GM23338 (cell line): ENCODE results near the gene ST6GALNAC3. TPM values are rescaled to one million over a fixed set of nuclear protein-coding genes. Genes with fewer than 3 reads are reported as not detected.

Experiments
- ATAC-seq: fragments of 200-7000 bp; cut with Tn5 transposase; 3 replicates; pipeline ENCODE4 v1.9.1; 2020
- DNase-seq: peaks from one replicate; pipeline ENCODE4 v3.0.0-alpha.2; 2015; ENCODE audit warnings: low spot score
- H2AFZ ChIP-seq: fragments of 200-600 bp; sonication (generic); 2 replicates; pipeline ENCODE4 v1.8.0; 2016; ENCODE audit warnings: antibody characterized with exemption, mild to moderate bottlenecking, moderate library complexity
- H3F3A ChIP-seq: fragments of 200-600 bp; sonication (generic); replicated peaks from 2 replicates; pipeline ENCODE4 v1.8.0; 2017; ENCODE audit warnings: antibody characterized with exemption, mixed run types, low read depth
- H3K27ac ChIP-seq: fragments of 200-600 bp; sonication (generic); 2 replicates; pipeline ENCODE4 v1.6.1; 2016; ENCODE audit warnings: low read depth
- H3K27me3 ChIP-seq: fragments of 200-600 bp; sonication (generic); 2 replicates; pipeline ENCODE4 v1.8.0; 2016; ENCODE audit warnings: mild to moderate bottlenecking, mixed run types, moderate library complexity; ENCODE audit not compliant: insufficient read depth
- H3K36me3 ChIP-seq: fragments of 200-600 bp; sonication (generic); 2 replicates; pipeline ENCODE4 v1.8.0; 2016; ENCODE audit warnings: mild to moderate bottlenecking; ENCODE audit not compliant: insufficient read depth
- H3K4me1 ChIP-seq: fragments of 200-600 bp; sonication (generic); 2 replicates; pipeline ENCODE4 v1.8.0; 2016; ENCODE audit warnings: mild to moderate bottlenecking, moderate library complexity; ENCODE audit not compliant: insufficient read depth
- H3K4me2 ChIP-seq: fragments of 200-600 bp; sonication (generic); 2 replicates; pipeline ENCODE4 v1.7.1; 2017; ENCODE audit warnings: mixed run types
- H3K4me3 ChIP-seq: fragments of 200-600 bp; sonication (generic); 2 replicates; pipeline ENCODE4 v1.6.1; 2016; ENCODE audit warnings: mixed run types
- H3K79me2 ChIP-seq: fragments of 200-600 bp; sonication (generic); replicated peaks from 2 replicates; pipeline ENCODE4 v1.8.0; 2017; ENCODE audit warnings: mild to moderate bottlenecking; ENCODE audit not compliant: insufficient read depth
- H3K9me2 ChIP-seq: fragments of 200-600 bp; sonication (generic); 2 replicates; pipeline ENCODE4 v1.8.0; 2017; ENCODE audit not compliant: insufficient read depth
- H4K20me1 ChIP-seq: fragments of 200-600 bp; sonication (generic); replicated peaks from 2 replicates; pipeline ENCODE4 v1.8.0; 2017; ENCODE audit warnings: mild to moderate bottlenecking; ENCODE audit not compliant: insufficient read depth
- H3K27ac Mint-ChIP-seq: 2 replicates; pipeline ENCODE4 v1.8.0; 2020; ENCODE audit warnings: inconsistent platforms, mild to moderate bottlenecking, moderate library complexity, mixed read lengths
- H3K27me3 Mint-ChIP-seq: 3 replicates; pipeline ENCODE4 v1.8.0; 2022; ENCODE audit warnings: low read depth, mild to moderate bottlenecking, moderate library complexity, mixed read lengths, inconsistent platforms; ENCODE audit not compliant: insufficient read depth, poor library complexity
- H3K36me3 Mint-ChIP-seq: 3 replicates; pipeline ENCODE4 v1.8.0; 2021; ENCODE audit warnings: low read depth, mild to moderate bottlenecking, inconsistent platforms, moderate library complexity, mixed read lengths
- H3K4me1 Mint-ChIP-seq: 3 replicates; pipeline ENCODE4 v1.8.0; 2020; ENCODE audit warnings: mild to moderate bottlenecking, inconsistent platforms, mixed read lengths
- H3K4me3 Mint-ChIP-seq: 3 replicates; pipeline ENCODE4 v1.8.0; 2021; ENCODE audit warnings: moderate library complexity, mild to moderate bottlenecking, inconsistent platforms, mixed read lengths
- H3K9me3 Mint-ChIP-seq: 3 replicates; pipeline ENCODE4 v1.8.0; 2020; ENCODE audit warnings: moderate library complexity, mild to moderate bottlenecking, inconsistent platforms, mixed read lengths
- CTCF ChIP-seq, 2 experiments: fragments of 200-600 bp in 1 of 2; sonication (generic) in 1 of 2; conservative IDR thresholded peaks; 2 replicates each; pipeline versions ENCODE4 v1.5.1 to v1.6.1; 2016 to 2017; ENCODE audit warnings: antibody characterized with exemption in 2 of 2, low read depth in 2 of 2, mild to moderate bottlenecking in 2 of 2, moderate library complexity in 1 of 2
- EZH2 ChIP-seq: fragments of 200-600 bp; sonication (generic); IDR thresholded peaks from one replicate; pipeline ENCODE4 v1.8.0; 2017; ENCODE audit warnings: antibody characterized with exemption, mild to moderate bottlenecking, low read depth; ENCODE audit not compliant: unreplicated experiment
- EZH2phosphoT487 ChIP-seq: fragments of 200-600 bp; sonication (generic); IDR thresholded peaks from one replicate; pipeline ENCODE4 v1.8.1; 2018; ENCODE audit warnings: antibody characterized with exemption; ENCODE audit not compliant: unreplicated experiment
- JUNB ChIP-seq: IDR thresholded peaks from one replicate; pipeline ENCODE4 v1.6.1; 2016; ENCODE audit warnings: antibody characterized with exemption; ENCODE audit not compliant: unreplicated experiment
- NANOG ChIP-seq: IDR thresholded peaks from 2 replicates; pipeline ENCODE4 v1.6.1; 2016; ENCODE audit warnings: antibody characterized with exemption, borderline replicate concordance
- POLR2AphosphoS5 ChIP-seq: IDR thresholded peaks from 2 replicates; pipeline ENCODE4 v1.6.1; 2016; ENCODE audit warnings: antibody characterized with exemption, low read depth
- REST ChIP-seq: IDR thresholded peaks from one replicate; pipeline ENCODE4 v1.6.1; 2018; ENCODE audit warnings: antibody characterized with exemption; ENCODE audit not compliant: unreplicated experiment
- STAT1 ChIP-seq: IDR thresholded peaks from one replicate; pipeline ENCODE4 v1.6.1; 2016; ENCODE audit warnings: antibody characterized with exemption; ENCODE audit not compliant: unreplicated experiment
- ZNF114 ChIP-seq: fragments of 250-450 bp; sonication (Bioruptor Pico); IDR thresholded peaks from 2 replicates; pipeline ENCODE4 v1.5.0; 2020; ENCODE audit warnings: mild to moderate bottlenecking, moderate library complexity
- ZNF331 ChIP-seq: fragments of 250-450 bp; sonication (Bioruptor Pico); IDR thresholded peaks from 2 replicates; pipeline ENCODE4 v1.5.0; 2020; ENCODE audit warnings: low read depth, mild to moderate bottlenecking, moderate library complexity
- polyA plus RNA-seq: library from polyadenylated mRNA; unstranded; fragments of >200 nt; fragmentation: Nextera tagmentation; extraction: Ambion mirVana; gene quantifications from 2 replicates; pipeline ENCODE4 v1.2.1, GENCODE V29; 2016
- total RNA-seq: library from RNA; depleted of rRNA; stranded (reverse); fragments of >200 nt; shearing (Covaris generic); gene quantifications from 2 replicates; pipeline ENCODE4 v1.2.3, GENCODE V29; 2014
- TF ChIP-seq, protein P1 (sequence below): IDR thresholded peaks from 2 replicates; pipeline ENCODE4 v1.6.1; 2016; ENCODE audit warnings: antibody characterized with exemption
- TF ChIP-seq, protein P2 (sequence below): fragments of 250-450 bp; sonication (Bioruptor Pico); IDR thresholded peaks from 2 replicates; pipeline ENCODE4 v1.5.0; 2020; ENCODE audit warnings: mild to moderate bottlenecking, moderate library complexity

The ST6GALNAC3 gene
- total and polyA plus RNA-seq, 2 experiments from 2014 or later: 4.7 to 11.6 TPM

GRCh38 chr1:76428028-76428427 lies 353.5 kb downstream of the ST6GALNAC3 start:
- H3K9me3 Mint-ChIP-seq: no peaks in the 10 kb centered on the region
- no peaks in the 10 kb centered on the region for H3K9me2 ChIP-seq
- TF ChIP-seq, protein P1, sequence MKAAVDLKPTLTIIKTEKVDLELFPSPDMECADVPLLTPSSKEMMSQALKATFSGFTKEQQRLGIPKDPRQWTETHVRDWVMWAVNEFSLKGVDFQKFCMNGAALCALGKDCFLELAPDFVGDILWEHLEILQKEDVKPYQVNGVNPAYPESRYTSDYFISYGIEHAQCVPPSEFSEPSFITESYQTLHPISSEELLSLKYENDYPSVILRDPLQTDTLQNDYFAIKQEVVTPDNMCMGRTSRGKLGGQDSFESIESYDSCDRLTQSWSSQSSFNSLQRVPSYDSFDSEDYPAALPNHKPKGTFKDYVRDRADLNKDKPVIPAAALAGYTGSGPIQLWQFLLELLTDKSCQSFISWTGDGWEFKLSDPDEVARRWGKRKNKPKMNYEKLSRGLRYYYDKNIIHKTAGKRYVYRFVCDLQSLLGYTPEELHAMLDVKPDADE: no peak
- TF ChIP-seq NANOG (no peak), STAT1 (no peak), JUNB (no peak), EZH2phosphoT487 (no peak), ZNF114 (CRISPR knock-in tag) (no peak), REST (no peak), EZH2 (no peak), CTCF (conservative IDR thresholded peaks at IDR 0.05; ENCODE audit: low read depth in 2 of 2) (no peak), POLR2AphosphoS5 (no peak), ZNF331 (CRISPR knock-in tag) (no peak)
- TF ChIP-seq, protein P2, sequence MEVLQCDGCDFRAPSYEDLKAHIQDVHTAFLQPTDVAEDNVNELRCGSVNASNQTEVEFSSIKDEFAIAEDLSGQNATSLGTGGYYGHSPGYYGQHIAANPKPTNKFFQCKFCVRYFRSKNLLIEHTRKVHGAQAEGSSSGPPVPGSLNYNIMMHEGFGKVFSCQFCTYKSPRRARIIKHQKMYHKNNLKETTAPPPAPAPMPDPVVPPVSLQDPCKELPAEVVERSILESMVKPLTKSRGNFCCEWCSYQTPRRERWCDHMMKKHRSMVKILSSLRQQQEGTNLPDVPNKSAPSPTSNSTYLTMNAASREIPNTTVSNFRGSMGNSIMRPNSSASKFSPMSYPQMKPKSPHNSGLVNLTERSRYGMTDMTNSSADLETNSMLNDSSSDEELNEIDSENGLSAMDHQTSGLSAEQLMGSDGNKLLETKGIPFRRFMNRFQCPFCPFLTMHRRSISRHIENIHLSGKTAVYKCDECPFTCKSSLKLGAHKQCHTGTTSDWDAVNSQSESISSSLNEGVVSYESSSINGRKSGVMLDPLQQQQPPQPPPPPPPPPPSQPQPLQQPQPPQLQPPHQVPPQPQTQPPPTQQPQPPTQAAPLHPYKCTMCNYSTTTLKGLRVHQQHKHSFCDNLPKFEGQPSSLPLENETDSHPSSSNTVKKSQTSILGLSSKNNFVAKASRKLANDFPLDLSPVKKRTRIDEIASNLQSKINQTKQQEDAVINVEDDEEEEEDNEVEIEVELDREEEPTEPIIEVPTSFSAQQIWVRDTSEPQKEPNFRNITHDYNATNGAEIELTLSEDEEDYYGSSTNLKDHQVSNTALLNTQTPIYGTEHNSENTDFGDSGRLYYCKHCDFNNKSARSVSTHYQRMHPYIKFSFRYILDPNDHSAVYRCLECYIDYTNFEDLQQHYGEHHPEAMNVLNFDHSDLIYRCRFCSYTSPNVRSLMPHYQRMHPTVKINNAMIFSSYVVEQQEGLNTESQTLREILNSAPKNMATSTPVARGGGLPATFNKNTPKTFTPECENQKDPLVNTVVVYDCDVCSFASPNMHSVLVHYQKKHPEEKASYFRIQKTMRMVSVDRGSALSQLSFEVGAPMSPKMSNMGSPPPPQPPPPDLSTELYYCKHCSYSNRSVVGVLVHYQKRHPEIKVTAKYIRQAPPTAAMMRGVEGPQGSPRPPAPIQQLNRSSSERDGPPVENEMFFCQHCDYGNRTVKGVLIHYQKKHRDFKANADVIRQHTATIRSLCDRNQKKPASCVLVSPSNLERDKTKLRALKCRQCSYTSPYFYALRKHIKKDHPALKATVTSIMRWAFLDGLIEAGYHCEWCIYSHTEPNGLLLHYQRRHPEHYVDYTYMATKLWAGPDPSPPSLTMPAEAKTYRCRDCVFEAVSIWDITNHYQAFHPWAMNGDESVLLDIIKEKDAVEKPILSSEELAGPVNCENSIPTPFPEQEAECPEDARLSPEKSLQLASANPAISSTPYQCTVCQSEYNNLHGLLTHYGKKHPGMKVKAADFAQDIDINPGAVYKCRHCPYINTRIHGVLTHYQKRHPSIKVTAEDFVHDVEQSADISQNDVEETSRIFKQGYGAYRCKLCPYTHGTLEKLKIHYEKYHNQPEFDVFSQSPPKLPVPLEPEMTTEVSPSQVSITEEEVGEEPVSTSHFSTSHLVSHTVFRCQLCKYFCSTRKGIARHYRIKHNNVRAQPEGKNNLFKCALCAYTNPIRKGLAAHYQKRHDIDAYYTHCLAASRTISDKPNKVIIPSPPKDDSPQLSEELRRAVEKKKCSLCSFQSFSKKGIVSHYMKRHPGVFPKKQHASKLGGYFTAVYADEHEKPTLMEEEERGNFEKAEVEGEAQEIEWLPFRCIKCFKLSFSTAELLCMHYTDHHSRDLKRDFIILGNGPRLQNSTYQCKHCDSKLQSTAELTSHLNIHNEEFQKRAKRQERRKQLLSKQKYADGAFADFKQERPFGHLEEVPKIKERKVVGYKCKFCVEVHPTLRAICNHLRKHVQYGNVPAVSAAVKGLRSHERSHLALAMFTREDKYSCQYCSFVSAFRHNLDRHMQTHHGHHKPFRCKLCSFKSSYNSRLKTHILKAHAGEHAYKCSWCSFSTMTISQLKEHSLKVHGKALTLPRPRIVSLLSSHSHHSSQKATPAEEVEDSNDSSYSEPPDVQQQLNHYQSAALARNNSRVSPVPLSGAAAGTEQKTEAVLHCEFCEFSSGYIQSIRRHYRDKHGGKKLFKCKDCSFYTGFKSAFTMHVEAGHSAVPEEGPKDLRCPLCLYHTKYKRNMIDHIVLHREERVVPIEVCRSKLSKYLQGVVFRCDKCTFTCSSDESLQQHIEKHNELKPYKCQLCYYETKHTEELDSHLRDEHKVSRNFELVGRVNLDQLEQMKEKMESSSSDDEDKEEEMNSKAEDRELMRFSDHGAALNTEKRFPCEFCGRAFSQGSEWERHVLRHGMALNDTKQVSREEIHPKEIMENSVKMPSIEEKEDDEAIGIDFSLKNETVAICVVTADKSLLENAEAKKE: no peak
- H3K4me3 Mint-ChIP-seq: no peak overlapping the region
- peaks cover 15% of the 10 kb centered on the region for H3K4me1 Mint-ChIP-seq
- DNase-seq (no peak), ATAC-seq (no peak)
- H3K79me2 ChIP-seq: no peaks in the 10 kb centered on the region
- no peak overlapping the region for H3K4me3 ChIP-seq
- no peaks in the 10 kb centered on the region for H4K20me1 ChIP-seq
- no peak overlapping the region for H3K27ac Mint-ChIP-seq
- H3K4me2 ChIP-seq: no peak overlapping the region
- peaks cover 14% of the 10 kb centered on the region for H3K4me1 ChIP-seq
- no peaks in the 10 kb centered on the region for H3K27me3 ChIP-seq
- no peak overlapping the region for H3K27ac ChIP-seq
- H3K36me3 ChIP-seq: no peaks in the 10 kb centered on the region
- H3K27me3 Mint-ChIP-seq: no peaks in the 10 kb centered on the region
- H3K36me3 Mint-ChIP-seq: no peaks in the 10 kb centered on the region
- H3F3A ChIP-seq: no peaks in the 10 kb centered on the region
- no peak overlapping the region for H2AFZ ChIP-seq
